ENCODE measurements around the gene VSIG1.

- TF ChIP-seq EP300 (IDR thresholded peaks at IDR 0.05) (no peak), POLR2A (IDR thresholded peaks at IDR 0.05) (no peak)
- TF ChIP-seq, protein P1, sequence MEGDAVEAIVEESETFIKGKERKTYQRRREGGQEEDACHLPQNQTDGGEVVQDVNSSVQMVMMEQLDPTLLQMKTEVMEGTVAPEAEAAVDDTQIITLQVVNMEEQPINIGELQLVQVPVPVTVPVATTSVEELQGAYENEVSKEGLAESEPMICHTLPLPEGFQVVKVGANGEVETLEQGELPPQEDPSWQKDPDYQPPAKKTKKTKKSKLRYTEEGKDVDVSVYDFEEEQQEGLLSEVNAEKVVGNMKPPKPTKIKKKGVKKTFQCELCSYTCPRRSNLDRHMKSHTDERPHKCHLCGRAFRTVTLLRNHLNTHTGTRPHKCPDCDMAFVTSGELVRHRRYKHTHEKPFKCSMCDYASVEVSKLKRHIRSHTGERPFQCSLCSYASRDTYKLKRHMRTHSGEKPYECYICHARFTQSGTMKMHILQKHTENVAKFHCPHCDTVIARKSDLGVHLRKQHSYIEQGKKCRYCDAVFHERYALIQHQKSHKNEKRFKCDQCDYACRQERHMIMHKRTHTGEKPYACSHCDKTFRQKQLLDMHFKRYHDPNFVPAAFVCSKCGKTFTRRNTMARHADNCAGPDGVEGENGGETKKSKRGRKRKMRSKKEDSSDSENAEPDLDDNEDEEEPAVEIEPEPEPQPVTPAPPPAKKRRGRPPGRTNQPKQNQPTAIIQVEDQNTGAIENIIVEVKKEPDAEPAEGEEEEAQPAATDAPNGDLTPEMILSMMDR (IDR thresholded peaks at IDR 0.05) = no peak
Measured at GRCh38 chrX:108064613-108065012, 19.7 kb downstream of the VSIG1 start.

All from stomach (tissue), 4 donors.